HG02763 (cell line): ENCODE measurements around the gene BICD1.
"Not testable (repeated sequence)": the region's sequence is repeated elsewhere in the genome, so short reads cannot be mapped to it uniquely, and the experiment has no call there.

Source experiments
- ATAC-seq: cut with Tn5 transposase; IDR thresholded peaks from one replicate; pipeline ENCODE4 v1.9.1; 2021; ENCODE audit warnings: mild to moderate bottlenecking, moderate library complexity; ENCODE audit not compliant: unreplicated experiment

BICD1 gene

GRCh38 chr12:32183650-32184049 is 77.0 kb downstream of the BICD1 start:
- ATAC-seq, result no peak

- not testable (repeated sequence) for ATAC-seq
Observed at GRCh38 chr12:32187127-32187526, 80.5 kb downstream of the BICD1 start.

- ATAC-seq, result no peak
Observed at GRCh38 chr12:32191445-32191844, 84.8 kb downstream of the BICD1 start.

GRCh38 chr12:32196250-32197198 is 89.9 kb downstream of the BICD1 start:
- no peak for ATAC-seq

- no peak for ATAC-seq
Observed at GRCh38 chr12:32197421-32197820, 90.8 kb downstream of the BICD1 start.

- no peak for ATAC-seq
Observed at GRCh38 chr12:32198555-32198954, 91.9 kb downstream of the BICD1 start.

- ATAC-seq, result no peak
Observed at GRCh38 chr12:32201096-32201495, 94.4 kb downstream of the BICD1 start.

GRCh38 chr12:32201976-32202375 is 95.3 kb downstream of the BICD1 start:
- no peak for ATAC-seq

GRCh38 chr12:32205731-32206130 is 99.1 kb downstream of the BICD1 start:
- no peak for ATAC-seq

- no peak for ATAC-seq
Observed at GRCh38 chr12:32208355-32208754, 101.7 kb downstream of the BICD1 start.

- ATAC-seq, result no peak
Observed at GRCh38 chr12:32211066-32211899, 104.6 kb downstream of the BICD1 start.

- ATAC-seq, result no peak
Observed at GRCh38 chr12:32211900-32212156, 105.2 kb downstream of the BICD1 start.

GRCh38 chr12:32214723-32215122 is 108.1 kb downstream of the BICD1 start:
- ATAC-seq, result no peak

GRCh38 chr12:32217354-32218310 is 111.0 kb downstream of the BICD1 start:
- no peak for ATAC-seq

- ATAC-seq, result no peak
Observed at GRCh38 chr12:32223941-32224340, 117.3 kb downstream of the BICD1 start.

- no peak for ATAC-seq
Observed at GRCh38 chr12:32226768-32227167, 120.1 kb downstream of the BICD1 start.

- no peak for ATAC-seq
Observed at GRCh38 chr12:32229971-32230612, 123.4 kb downstream of the BICD1 start.

- ATAC-seq, result no peak
Observed at GRCh38 chr12:32230613-32230993, 124.0 kb downstream of the BICD1 start.

- ATAC-seq, result not testable (repeated sequence)
Observed at GRCh38 chr12:32231361-32231760, 124.7 kb downstream of the BICD1 start.

GRCh38 chr12:32233568-32233967 is 126.9 kb downstream of the BICD1 start:
- no peak for ATAC-seq
